ENCODE measurements around the gene TRIO. TPM values are rescaled to one million over a fixed set of nuclear protein-coding genes. Genes with fewer than 3 reads are reported as not detected.

The TRIO gene
- total and polyA plus RNA-seq, 2 of the 8 experiments (the other 6 are each of a cell fraction or from before 2014, with no cell fraction given): 35.1 to 69.1 TPM

- Histone ChIP-seq H2AFZ (ENCODE audit: low read length) (no peak overlapping the region), H3K27ac (ENCODE audit: low read depth, low read length) (no peak overlapping the region), H3K9ac (replicated peaks in 1 of 4; ENCODE audit: extremely low read depth in 1 of 4, low read depth in 3 of 4, low read length in 3 of 4) (no peak overlapping the region), H2AK5ac (ENCODE audit: low read depth, low read length) (no peak overlapping the region), H3K56ac (replicated peaks; ENCODE audit: insufficient read length, low read depth, low read length) (no peak overlapping the region), H4K20me1 (replicated peaks in 1 of 2; ENCODE audit: control insufficient read depth in 1 of 2, insufficient read depth in 2 of 2, low read length in 2 of 2) (no peaks in the 10 kb centered on the region), H3K4me1 (replicated peaks in 1 of 4; ENCODE audit: control insufficient read depth in 3 of 4, insufficient read depth in 4 of 4, low read length in 3 of 4) (no peaks in the 10 kb centered on the region), H3K79me2 (ENCODE audit: control insufficient read depth in 1 of 2, insufficient read depth in 2 of 2, low read length in 2 of 2) (peaks cover 0 to 9% of the 10 kb centered on the region in 2 experiments; a peak in 1 of 4 replicates), H4K8ac (ENCODE audit: extremely low read depth, insufficient read depth, low read length) (no peak overlapping the region), H3K4ac (replicated peaks; ENCODE audit: insufficient read length, low read depth, low read length) (no peak overlapping the region), H3K36me3 (ENCODE audit: control insufficient read depth in 2 of 4, insufficient read depth in 4 of 4, low read length in 3 of 4) (peaks cover 5 to 15% (median 10%) of the 10 kb centered on the region in 4 experiments; a peak in 4 of 8 replicates), H3K9me3 (ENCODE audit: insufficient read depth in 2 of 2, low read depth in 1 of 2, low read length in 1 of 2) (no peaks in the 10 kb centered on the region), H2BK120ac (replicated peaks; ENCODE audit: low read depth, low read length) (no peak overlapping the region), H3K4me3 (ENCODE audit: extremely low read depth in 1 of 4, insufficient read depth in 2 of 4, low read depth in 3 of 4, low read length in 4 of 4) (no peak overlapping the region), H2BK5ac (ENCODE audit: low read depth, low read length) (no peak overlapping the region), H2BK15ac (ENCODE audit: low read length) (no peak overlapping the region), H3K23me2 (ENCODE audit: low read depth, low read length) (no peaks in the 10 kb centered on the region), H2BK12ac (ENCODE audit: low read depth, low read length) (no peak overlapping the region), H3K79me1 (ENCODE audit: low read depth, low read length) (0 out of 2 replicates have a peak, but pooled peaks cover 2% of the 10 kb centered on the region), H3K14ac (ENCODE audit: insufficient read length) (no peak overlapping the region), H4K91ac (replicated peaks; ENCODE audit: insufficient read length, low read length) (no peak overlapping the region), H3K27me3 (replicated peaks in 1 of 4; ENCODE audit: control insufficient read depth in 3 of 4, extremely low read depth in 1 of 4, insufficient read depth in 3 of 4, low read length in 3 of 4) (no peaks in the 10 kb centered on the region), H4K5ac (ENCODE audit: insufficient read length, low read depth, low read length) (no peak overlapping the region), H2BK20ac (ENCODE audit: low read length) (no peak overlapping the region), H3K4me2 (ENCODE audit: insufficient read depth in 1 of 2, low read depth in 2 of 2, low read length in 2 of 2) (no peak overlapping the region), H3K18ac (ENCODE audit: extremely low read depth, low read length) (no peak overlapping the region), H3K23ac (ENCODE audit: insufficient read length) (no peak overlapping the region)
- ChIA-PET CTCF (ENCODE audit: partially characterized antibody) (interaction anchor here (0.8 to 10.5 kb wide), 2 partner anchors 11 to 31 kb away, joined by 3 to 155 read pairs; no protein-coding TSS in a partner anchor), POLR2A (ENCODE audit: partially characterized antibody) (no interaction called here)
- WGBS, 2 experiments (ENCODE audit: extremely low coverage in 1 of 2, insufficient coverage in 1 of 2, insufficient read length in 1 of 2, insufficient replicate concordance in 2 of 2, low coverage in 1 of 2, low lambda C conversion rate in 2 of 2, missing lambda C conversion rate in 1 of 2): 90% methylated on average over 6 of the region's 6 CpGs; no CpG with 5 or more reads in 1 of the 2 experiments
- FAIRE-seq: no peak
- TF ChIP-seq TCF12 (IDR thresholded peaks at IDR 0.05; ENCODE audit: low read depth, low read length): no peak
- TF ChIP-seq SUZ12 (IDR thresholded peaks at IDR 0.05; ENCODE audit: low read length): no peak
- no peak for TF ChIP-seq BACH1 (IDR thresholded peaks at IDR 0.05; ENCODE audit: low read length)
- no peak for TF ChIP-seq MAX (IDR thresholded peaks at IDR 0.05)
- DNase-seq (ENCODE audit: low read depth in 1 of 2, low spot score in 2 of 2): no peak
Observed at GRCh38 chr5:14332038-14332631, 189.0 kb downstream of the TRIO start.
